ENCODE data around the gene GEMIN7. TPM values are rescaled to one million over a fixed set of nuclear protein-coding genes. Genes with fewer than 3 reads are reported as not detected.

Gene GEMIN7
- polyA plus RNA-seq, 1 donor from 2014 or later: 26.5 TPM

DNA sequence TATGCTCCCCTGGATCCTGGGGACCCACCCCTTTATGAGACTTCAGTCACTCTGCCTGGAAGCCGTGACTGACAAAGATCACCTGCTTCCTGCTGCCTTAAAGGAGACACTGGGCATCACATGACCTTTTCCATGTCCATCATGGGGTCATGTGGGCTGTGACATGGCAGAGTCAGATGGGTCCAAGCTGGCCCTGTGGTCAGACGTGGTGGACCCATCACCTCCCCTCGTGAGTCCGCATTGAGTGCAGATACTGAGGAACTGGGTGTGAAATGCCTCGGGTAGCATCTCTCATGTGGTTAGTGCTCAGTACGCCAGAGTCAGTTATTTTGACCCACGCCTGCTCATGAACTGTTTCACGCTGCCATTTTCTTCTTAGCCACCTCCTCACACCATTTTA lies 54.6 kb downstream of the GEMIN7 start:
- Histone ChIP-seq H3K4me2 (ENCODE audit: low read length) (no peak overlapping the region), H3K4me3 (ENCODE audit: low read length) (no peak overlapping the region), H3K79me2 (replicated peaks; ENCODE audit: insufficient read depth, low read length) (peaks cover 3% of the 10 kb centered on the region), H3K9ac (ENCODE audit: low read length) (no peak overlapping the region), H3K9me2 (ENCODE audit: insufficient read depth, low read length) (no peaks in the 10 kb centered on the region), H3F3A (ENCODE audit: insufficient read depth, low read length, poor library complexity, severe bottlenecking) (no peaks in the 10 kb centered on the region), H4K20me1 (ENCODE audit: insufficient read depth) (no peaks in the 10 kb centered on the region), H3K9me3 (ENCODE audit: low read length) (no peaks in the 10 kb centered on the region), H3K27me3 (ENCODE audit: insufficient read depth, low read depth, low read length) (no peaks in the 10 kb centered on the region), H3K27ac (ENCODE audit: low read length) (no peak overlapping the region), H2AFZ (ENCODE audit: low read depth, low read length) (no peak overlapping the region), H3K36me3 (ENCODE audit: insufficient read depth, low read length) (no peaks in the 10 kb centered on the region)
- TF ChIP-seq POLR2AphosphoS5 (IDR thresholded peaks at IDR 0.05) (no peak), EP300 (conservative IDR thresholded peaks at IDR 0.05; ENCODE audit: poor library complexity, severe bottlenecking) (no peak), MXI1 (conservative IDR thresholded peaks at IDR 0.05; ENCODE audit: poor library complexity, severe bottlenecking) (no peak), TAF1 (IDR thresholded peaks at IDR 0.05; ENCODE audit: low read depth) (no peak), RAD21 (conservative IDR thresholded peaks at IDR 0.05) (no peak), SMC3 (conservative IDR thresholded peaks at IDR 0.05; ENCODE audit: poor library complexity) (no peak), EZH2 (IDR thresholded peaks at IDR 0.05; ENCODE audit: borderline replicate concordance, insufficient read depth, low read length, poor library complexity, severe bottlenecking) (no peak)
- TF ChIP-seq, protein P1, sequence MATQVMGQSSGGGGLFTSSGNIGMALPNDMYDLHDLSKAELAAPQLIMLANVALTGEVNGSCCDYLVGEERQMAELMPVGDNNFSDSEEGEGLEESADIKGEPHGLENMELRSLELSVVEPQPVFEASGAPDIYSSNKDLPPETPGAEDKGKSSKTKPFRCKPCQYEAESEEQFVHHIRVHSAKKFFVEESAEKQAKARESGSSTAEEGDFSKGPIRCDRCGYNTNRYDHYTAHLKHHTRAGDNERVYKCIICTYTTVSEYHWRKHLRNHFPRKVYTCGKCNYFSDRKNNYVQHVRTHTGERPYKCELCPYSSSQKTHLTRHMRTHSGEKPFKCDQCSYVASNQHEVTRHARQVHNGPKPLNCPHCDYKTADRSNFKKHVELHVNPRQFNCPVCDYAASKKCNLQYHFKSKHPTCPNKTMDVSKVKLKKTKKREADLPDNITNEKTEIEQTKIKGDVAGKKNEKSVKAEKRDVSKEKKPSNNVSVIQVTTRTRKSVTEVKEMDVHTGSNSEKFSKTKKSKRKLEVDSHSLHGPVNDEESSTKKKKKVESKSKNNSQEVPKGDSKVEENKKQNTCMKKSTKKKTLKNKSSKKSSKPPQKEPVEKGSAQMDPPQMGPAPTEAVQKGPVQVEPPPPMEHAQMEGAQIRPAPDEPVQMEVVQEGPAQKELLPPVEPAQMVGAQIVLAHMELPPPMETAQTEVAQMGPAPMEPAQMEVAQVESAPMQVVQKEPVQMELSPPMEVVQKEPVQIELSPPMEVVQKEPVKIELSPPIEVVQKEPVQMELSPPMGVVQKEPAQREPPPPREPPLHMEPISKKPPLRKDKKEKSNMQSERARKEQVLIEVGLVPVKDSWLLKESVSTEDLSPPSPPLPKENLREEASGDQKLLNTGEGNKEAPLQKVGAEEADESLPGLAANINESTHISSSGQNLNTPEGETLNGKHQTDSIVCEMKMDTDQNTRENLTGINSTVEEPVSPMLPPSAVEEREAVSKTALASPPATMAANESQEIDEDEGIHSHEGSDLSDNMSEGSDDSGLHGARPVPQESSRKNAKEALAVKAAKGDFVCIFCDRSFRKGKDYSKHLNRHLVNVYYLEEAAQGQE (IDR thresholded peaks at IDR 0.05; ENCODE audit: borderline replicate concordance): no peak
- TF ChIP-seq, protein P2, sequence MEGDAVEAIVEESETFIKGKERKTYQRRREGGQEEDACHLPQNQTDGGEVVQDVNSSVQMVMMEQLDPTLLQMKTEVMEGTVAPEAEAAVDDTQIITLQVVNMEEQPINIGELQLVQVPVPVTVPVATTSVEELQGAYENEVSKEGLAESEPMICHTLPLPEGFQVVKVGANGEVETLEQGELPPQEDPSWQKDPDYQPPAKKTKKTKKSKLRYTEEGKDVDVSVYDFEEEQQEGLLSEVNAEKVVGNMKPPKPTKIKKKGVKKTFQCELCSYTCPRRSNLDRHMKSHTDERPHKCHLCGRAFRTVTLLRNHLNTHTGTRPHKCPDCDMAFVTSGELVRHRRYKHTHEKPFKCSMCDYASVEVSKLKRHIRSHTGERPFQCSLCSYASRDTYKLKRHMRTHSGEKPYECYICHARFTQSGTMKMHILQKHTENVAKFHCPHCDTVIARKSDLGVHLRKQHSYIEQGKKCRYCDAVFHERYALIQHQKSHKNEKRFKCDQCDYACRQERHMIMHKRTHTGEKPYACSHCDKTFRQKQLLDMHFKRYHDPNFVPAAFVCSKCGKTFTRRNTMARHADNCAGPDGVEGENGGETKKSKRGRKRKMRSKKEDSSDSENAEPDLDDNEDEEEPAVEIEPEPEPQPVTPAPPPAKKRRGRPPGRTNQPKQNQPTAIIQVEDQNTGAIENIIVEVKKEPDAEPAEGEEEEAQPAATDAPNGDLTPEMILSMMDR (IDR thresholded peaks at IDR 0.05; ENCODE audit: poor library complexity, severe bottlenecking): no peak

DNA sequence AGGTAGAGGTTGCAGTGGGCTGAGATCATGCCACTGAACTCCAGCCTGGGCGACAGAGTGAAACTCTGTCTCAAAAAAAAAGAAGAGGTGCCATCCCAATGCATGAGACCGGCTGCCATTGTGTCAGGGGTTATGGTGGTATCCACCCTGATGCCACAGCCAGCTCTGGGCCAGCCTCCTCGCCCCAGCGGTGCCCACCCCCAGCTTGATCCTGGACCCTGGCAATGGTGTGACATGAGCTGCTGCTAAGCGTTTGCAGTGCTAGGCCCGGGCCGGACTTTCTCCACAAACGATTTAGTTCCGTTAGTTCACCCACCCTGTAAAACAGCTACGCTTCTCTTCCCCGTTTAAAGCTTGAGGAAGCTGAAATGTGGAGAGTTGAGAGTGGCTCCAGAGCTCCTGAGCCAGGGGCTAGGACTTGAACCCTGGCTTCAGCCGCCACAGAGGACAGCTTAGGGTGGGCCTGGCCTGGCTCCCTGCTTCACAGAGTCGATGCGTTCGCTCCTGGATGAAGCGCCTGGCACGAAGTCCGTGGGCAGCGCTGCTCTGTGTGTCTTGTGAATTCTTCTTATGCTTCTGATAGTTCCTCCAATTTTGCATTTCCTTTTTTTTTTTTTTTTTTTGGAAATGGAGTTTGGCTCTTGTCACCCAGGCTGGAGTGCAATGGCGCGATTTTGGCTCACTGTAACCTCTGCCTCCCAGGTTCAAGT lies 56.3 kb downstream of the GEMIN7 start:
- no peaks in the 10 kb centered on the region for H4K20me1 ChIP-seq (ENCODE audit: insufficient read depth)

More for the DNA sequence above, 56.3 kb downstream of the GEMIN7 start:
- Histone ChIP-seq H3K79me2 (replicated peaks; ENCODE audit: insufficient read depth, low read length) (peaks cover 3% of the 10 kb centered on the region), H3K36me3 (ENCODE audit: insufficient read depth, low read length) (no peaks in the 10 kb centered on the region), H3F3A (ENCODE audit: insufficient read depth, low read length, poor library complexity, severe bottlenecking) (no peaks in the 10 kb centered on the region), H3K4me2 (ENCODE audit: low read length) (no peak overlapping the region), H3K9ac (ENCODE audit: low read length) (no peak overlapping the region), H3K9me3 (ENCODE audit: low read length) (no peaks in the 10 kb centered on the region), H3K27me3 (ENCODE audit: insufficient read depth, low read depth, low read length) (no peaks in the 10 kb centered on the region), H2AFZ (ENCODE audit: low read depth, low read length) (no peak overlapping the region), H3K9me2 (ENCODE audit: insufficient read depth, low read length) (no peaks in the 10 kb centered on the region), H3K27ac (ENCODE audit: low read length) (no peak overlapping the region), H3K4me3 (ENCODE audit: low read length) (no peak overlapping the region)
- TF ChIP-seq EZH2 (IDR thresholded peaks at IDR 0.05; ENCODE audit: borderline replicate concordance, insufficient read depth, low read length, poor library complexity, severe bottlenecking): no peak
- TF ChIP-seq TAF1 (IDR thresholded peaks at IDR 0.05; ENCODE audit: low read depth): no peak
- no peak for TF ChIP-seq RAD21 (conservative IDR thresholded peaks at IDR 0.05)
- no peak for TF ChIP-seq EP300 (conservative IDR thresholded peaks at IDR 0.05; ENCODE audit: poor library complexity, severe bottlenecking)
- no peak for TF ChIP-seq SMC3 (conservative IDR thresholded peaks at IDR 0.05; ENCODE audit: poor library complexity)
- TF ChIP-seq, protein P1 (IDR thresholded peaks at IDR 0.05; ENCODE audit: borderline replicate concordance): no peak
- TF ChIP-seq MXI1 (conservative IDR thresholded peaks at IDR 0.05; ENCODE audit: poor library complexity, severe bottlenecking): no peak
- TF ChIP-seq, protein P2 (IDR thresholded peaks at IDR 0.05; ENCODE audit: poor library complexity, severe bottlenecking): no peak
- no peak for TF ChIP-seq POLR2AphosphoS5 (IDR thresholded peaks at IDR 0.05)
